PC-3 (cell line): ENCODE results near the gene CA11. TPM values are rescaled to one million over a fixed set of nuclear protein-coding genes. Genes with fewer than 3 reads are reported as not detected.
"Not testable (repeated sequence)": the region's sequence is repeated elsewhere in the genome, so short reads cannot be mapped to it uniquely, and the experiment has no call there.

ENCODE experiments used
- ATAC-seq: fragments of 200-7000 bp; cut with Tn5 transposase; 2 replicates; pipeline ENCODE4 v1.9.1; 2020; ENCODE audit warnings: mild to moderate bottlenecking, moderate library complexity
- BruUV-seq: library from RNA; stranded (reverse); fragments of 400-500 nt; replicated peaks from 2 replicates; lab custom pipeline; 2021; lab: Mats Ljungman, UMichigan
- CTCF ChIA-PET: fragments of 300-600 bp; sonication (Branson Sonifier 250); formaldehyde crosslinking; loops from one replicate; lab custom pipeline; 2022; ENCODE audit warnings: antibody characterized with exemption; lab: Charles Lee
- POLR2A ChIA-PET: fragments of 300-600 bp; sonication (Branson Sonifier 250); formaldehyde crosslinking; loops from one replicate; lab custom pipeline; 2022; ENCODE audit warnings: antibody characterized with exemption; ENCODE audit not compliant: unreplicated experiment; lab: Charles Lee
- DNase-seq: peaks from one replicate; pipeline ENCODE4 v3.0.0-alpha.2; 2015
- H2AFZ ChIP-seq: fragments of 300-600 bp; sonication (generic); 2 replicates; pipeline ENCODE4 v1.6.0; 2016; ENCODE audit warnings: antibody characterized with exemption, low read length
- H3F3A ChIP-seq: fragments of 300-600 bp; sonication (generic); one replicate; pipeline ENCODE4 v1.6.0; 2017; ENCODE audit warnings: antibody characterized with exemption, low read length, control low read depth, mild to moderate bottlenecking; ENCODE audit not compliant: unreplicated experiment
- H3K27ac ChIP-seq: fragments of 300-600 bp; sonication (generic); 2 replicates; pipeline ENCODE4 v1.5.1; 2016; ENCODE audit warnings: mild to moderate bottlenecking, low read length
- H3K27me3 ChIP-seq: fragments of 300-600 bp; sonication (generic); 2 replicates; pipeline ENCODE4 v1.6.1; 2016; ENCODE audit warnings: low read length, mixed read lengths
- H3K36me3 ChIP-seq: fragments of 300-600 bp; sonication (generic); 2 replicates; pipeline ENCODE4 v1.6.1; 2016; ENCODE audit warnings: low read depth, mixed run types, low read length, mixed read lengths
- H3K4me1 ChIP-seq: fragments of 300-600 bp; sonication (generic); 2 replicates; pipeline ENCODE4 v1.5.1; 2016; ENCODE audit warnings: low read length; ENCODE audit not compliant: insufficient read depth
- H3K4me2 ChIP-seq: fragments of 300-600 bp; sonication (generic); 2 replicates; pipeline ENCODE4 v1.6.0; 2016; ENCODE audit warnings: low read length
- H3K4me3 ChIP-seq: fragments of 300-600 bp; sonication (generic); 2 replicates; pipeline ENCODE4 v1.5.1; 2016; ENCODE audit warnings: mild to moderate bottlenecking, low read length, mixed read lengths
- H3K79me2 ChIP-seq: fragments of 300-600 bp; sonication (generic); 2 replicates; pipeline ENCODE4 v1.6.1; 2017; ENCODE audit warnings: low read length, mixed read lengths
- H3K9ac ChIP-seq: fragments of 300-600 bp; sonication (generic); 2 replicates; pipeline ENCODE4 v1.6.0; 2016; ENCODE audit warnings: mild to moderate bottlenecking, low read length
- H3K9me2 ChIP-seq: fragments of 300-600 bp; sonication (generic); replicated peaks from 2 replicates; pipeline ENCODE4 v1.6.1; 2016; ENCODE audit warnings: mixed run types, low read length, mixed read lengths
- H3K9me3 ChIP-seq: fragments of 300-600 bp; sonication (generic); 2 replicates; pipeline ENCODE4 v1.6.1; 2016; ENCODE audit warnings: low read length, mixed read lengths
- H4K20me1 ChIP-seq: fragments of 300-600 bp; sonication (generic); 2 replicates; pipeline ENCODE4 v1.6.1; 2016; ENCODE audit warnings: low read length, mixed read lengths
- CTCF ChIP-seq: fragments of 300-600 bp; sonication (generic); conservative IDR thresholded peaks from 2 replicates; pipeline ENCODE4 v1.5.1; 2017; ENCODE audit warnings: antibody characterized with exemption, low read depth, mild to moderate bottlenecking, low read length
- EZH2 ChIP-seq: fragments of 300-600 bp; sonication (generic); IDR thresholded peaks from one replicate; pipeline ENCODE4 v1.6.1; 2017; ENCODE audit warnings: antibody characterized with exemption, mild to moderate bottlenecking, low read length; ENCODE audit not compliant: unreplicated experiment
- EZH2phosphoT487 ChIP-seq: fragments of 300-600 bp; sonication (generic); IDR thresholded peaks from 2 replicates; pipeline ENCODE4 v1.6.1; 2018; ENCODE audit warnings: mild to moderate bottlenecking, antibody characterized with exemption, low read length, borderline replicate concordance
- intact Hi-C: fragments of 100-400 bp; cut with micrococcal nuclease; formaldehyde crosslinking; loops from 2 replicates; pipeline ENCODE4 v1.9.0; 2023
- total RNA-seq: library from RNA; depleted of rRNA; stranded (reverse); fragments of >200 nt; gene quantifications from 2 replicates; pipeline ENCODE4 v1.2.3, GENCODE V29; 2014

CA11 gene
- total RNA-seq, 1 experiment from 2014 or later = 4.1 TPM

GRCh38 chr19:48680436-48681126 is 34.6 kb upstream of the CA11 start:
- H2AFZ ChIP-seq = no peak overlapping the region
- CTCF ChIA-PET = no interaction called here

GRCh38 chr19:48680006-48680405 is 34.0 kb upstream of the CA11 start:
- H4K20me1 ChIP-seq, DNase-seq, intact Hi-C loops, H3K36me3 ChIP-seq, H3K9me2 ChIP-seq, H3K27ac ChIP-seq, POLR2A ChIA-PET, H3K4me3 ChIP-seq, H3K4me1 ChIP-seq, H2AFZ ChIP-seq, H3K27me3 ChIP-seq, ATAC-seq, H3K4me2 ChIP-seq, H3K9me3 ChIP-seq, H3K79me2 ChIP-seq, CTCF ChIA-PET, H3K9ac ChIP-seq, BruUV-seq, H3F3A ChIP-seq: not testable (repeated sequence)

More at GRCh38 chr19:48680436-48681126, 34.6 kb upstream of the CA11 start:
- Histone ChIP-seq H3K4me3 (no peak overlapping the region), H3K27me3 (no peaks in the 10 kb centered on the region), H3K4me1 (no peaks in the 10 kb centered on the region; the same call in 1 of the 2 replicates), H3F3A (no peaks in the 10 kb centered on the region), H3K9me3 (no peaks in the 10 kb centered on the region), H3K27ac (no peak overlapping the region), H3K9ac (no peak overlapping the region), H3K79me2 (no peaks in the 10 kb centered on the region), H3K36me3 (no peaks in the 10 kb centered on the region), H3K9me2 (no peaks in the 10 kb centered on the region), H3K4me2 (no peak overlapping the region), H4K20me1 (no peaks in the 10 kb centered on the region)
- no TSS peak for BruUV-seq
- DNase-seq (no peak), ATAC-seq (no peak)
- TF ChIP-seq EZH2phosphoT487 (no peak), EZH2 (no peak), CTCF (no peak)
- intact Hi-C loops = no loop called here
- POLR2A ChIA-PET = no interaction called here

GRCh38 chr19:48678201-48678600 is 32.2 kb upstream of the CA11 start:
- no peaks in the 10 kb centered on the region for H4K20me1 ChIP-seq
- no peaks in the 10 kb centered on the region for H3F3A ChIP-seq
- intact Hi-C loops = loop anchor here (5.0 kb wide), 1 partner anchor 34 kb away; no protein-coding TSS in a partner anchor
- no peaks in the 10 kb centered on the region for H3K9me3 ChIP-seq
- no peak overlapping the region for H3K27ac ChIP-seq
- no peaks in the 10 kb centered on the region for H3K36me3 ChIP-seq
- no TSS peak for BruUV-seq
- H3K9me2 ChIP-seq = no peaks in the 10 kb centered on the region
- H3K4me1 ChIP-seq = no peaks in the 10 kb centered on the region
- ATAC-seq (no peak), DNase-seq (no peak)
- POLR2A ChIA-PET = no interaction called here
- no peak overlapping the region for H3K4me3 ChIP-seq
- no peaks in the 10 kb centered on the region for H3K79me2 ChIP-seq
- H3K4me2 ChIP-seq = no peak overlapping the region
- no peak overlapping the region for H2AFZ ChIP-seq
- H3K9ac ChIP-seq = no peak overlapping the region
- no peaks in the 10 kb centered on the region for H3K27me3 ChIP-seq
- TF ChIP-seq EZH2phosphoT487 (no peak), CTCF (no peak), EZH2 (no peak)
- CTCF ChIA-PET = no interaction called here
